LNCaP clone FGC (cell line): ENCODE results near the gene CTSD.

Experiments
- DNase-seq: peaks from one replicate; pipeline ENCODE4 v3.0.0-alpha.2; 2011; ENCODE audit warnings: low read depth
- H3K4me3 ChIP-seq: 2 replicates; pipeline ENCODE4 v1.5.1; 2011; ENCODE audit warnings: mild to moderate bottlenecking, low read depth, low read length, control low read depth
- TF ChIP-seq, protein P1 (sequence below): IDR thresholded peaks from 2 replicates; pipeline ENCODE4 v1.5.1; 2012; ENCODE audit warnings: mild to moderate bottlenecking; ENCODE audit not compliant: control insufficient read depth, insufficient read depth; ENCODE audit errors: extremely low read depth

The CTSD gene

DNA sequence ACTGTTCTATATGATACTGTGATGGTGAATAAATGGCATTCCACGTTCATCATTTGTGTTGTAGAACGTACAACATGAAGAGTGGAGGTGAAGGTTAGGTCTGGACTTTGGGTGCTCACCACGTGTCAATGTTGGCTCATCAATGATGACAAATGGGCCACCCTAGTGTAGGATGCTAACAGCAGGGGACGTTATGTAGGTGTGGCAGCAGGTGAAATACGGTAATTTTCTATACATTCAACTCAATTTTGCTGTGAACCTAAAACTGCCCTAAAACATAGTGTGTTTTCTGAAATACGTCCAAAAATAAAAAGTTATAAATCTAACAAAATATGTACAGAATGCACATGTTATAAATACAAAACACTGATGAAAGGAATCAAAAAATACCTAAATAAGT lies 60.6 kb downstream of the CTSD start:
- TF ChIP-seq, protein P1, sequence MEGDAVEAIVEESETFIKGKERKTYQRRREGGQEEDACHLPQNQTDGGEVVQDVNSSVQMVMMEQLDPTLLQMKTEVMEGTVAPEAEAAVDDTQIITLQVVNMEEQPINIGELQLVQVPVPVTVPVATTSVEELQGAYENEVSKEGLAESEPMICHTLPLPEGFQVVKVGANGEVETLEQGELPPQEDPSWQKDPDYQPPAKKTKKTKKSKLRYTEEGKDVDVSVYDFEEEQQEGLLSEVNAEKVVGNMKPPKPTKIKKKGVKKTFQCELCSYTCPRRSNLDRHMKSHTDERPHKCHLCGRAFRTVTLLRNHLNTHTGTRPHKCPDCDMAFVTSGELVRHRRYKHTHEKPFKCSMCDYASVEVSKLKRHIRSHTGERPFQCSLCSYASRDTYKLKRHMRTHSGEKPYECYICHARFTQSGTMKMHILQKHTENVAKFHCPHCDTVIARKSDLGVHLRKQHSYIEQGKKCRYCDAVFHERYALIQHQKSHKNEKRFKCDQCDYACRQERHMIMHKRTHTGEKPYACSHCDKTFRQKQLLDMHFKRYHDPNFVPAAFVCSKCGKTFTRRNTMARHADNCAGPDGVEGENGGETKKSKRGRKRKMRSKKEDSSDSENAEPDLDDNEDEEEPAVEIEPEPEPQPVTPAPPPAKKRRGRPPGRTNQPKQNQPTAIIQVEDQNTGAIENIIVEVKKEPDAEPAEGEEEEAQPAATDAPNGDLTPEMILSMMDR = no peak
- no peak for DNase-seq
- H3K4me3 ChIP-seq = no peak overlapping the region
